Measurements from ENCODE around the gene RYK. TPM values are rescaled to one million over a fixed set of nuclear protein-coding genes. Genes with fewer than 3 reads are reported as not detected.

Gene RYK
- total RNA-seq, 1 experiment from 2014 or later, result 60.6 TPM

- no peaks in the 10 kb centered on the region for H4K20me1 ChIP-seq (ENCODE audit: control insufficient read depth, insufficient read depth, insufficient read length)
- no peak overlapping the region for H2BK20ac ChIP-seq (ENCODE audit: low read depth, low read length, poor library complexity, severe bottlenecking)
- H2BK120ac ChIP-seq (ENCODE audit: low read depth, low read length, poor library complexity, severe bottlenecking), result no peak overlapping the region
- H3K4me2 ChIP-seq (ENCODE audit: insufficient read depth, insufficient read length, low read length), result no peak overlapping the region
- peak overlapping the region in 1 of 3 experiments; percentile 49; a peak in 2 of 7 replicates for H3K27ac Mint-ChIP-seq
- H3K9me3 Mint-ChIP-seq, result peaks cover 0 to 5% of the 10 kb centered on the region in 2 experiments; a peak in 1 of 5 replicates
- H3K27me3 ChIP-seq (ENCODE audit: insufficient read depth, low read length), result no peaks in the 10 kb centered on the region
- H3K79me1 ChIP-seq (ENCODE audit: insufficient read depth, low read depth, low read length, poor library complexity, severe bottlenecking), result no peaks in the 10 kb centered on the region
- no peak overlapping the region for H2BK15ac ChIP-seq (ENCODE audit: low read depth, low read length)
- no peak overlapping the region for H3K4me3 Mint-ChIP-seq
- no peak overlapping the region for H4K91ac ChIP-seq (ENCODE audit: insufficient read length, low read depth, low read length)
- H2AK5ac ChIP-seq (ENCODE audit: insufficient read length, low read length), result no peak overlapping the region
- no peak for DNase-seq
- H4K5ac ChIP-seq (ENCODE audit: insufficient read length, low read depth, low read length), result no peak overlapping the region
- no peak overlapping the region for H3K56ac ChIP-seq (ENCODE audit: insufficient read length, low read depth, low read length)
- H2BK12ac ChIP-seq (ENCODE audit: insufficient read length, low read depth, low read length), result no peak overlapping the region
- peaks cover 0 to 13% (median 9%) of the 10 kb centered on the region in 3 experiments; a peak in 5 of 7 replicates for H3K36me3 Mint-ChIP-seq (ENCODE audit: insufficient read depth in 1 of 3, low read depth in 3 of 3)
- H3K18ac ChIP-seq (ENCODE audit: insufficient read length, low read depth, low read length), result no peak overlapping the region
- H3T11ph ChIP-seq (ENCODE audit: low read length), result no peak overlapping the region
- no peaks in the 10 kb centered on the region; the same call in 1 of the 2 replicates for H3K27me3 Mint-ChIP-seq (ENCODE audit: low read depth)
- H3K23me2 ChIP-seq (ENCODE audit: insufficient read length, low read depth, low read length, poor library complexity, severe bottlenecking), result no peaks in the 10 kb centered on the region
- peaks cover 12 to 13% of the 10 kb centered on the region in 2 experiments for H3K4me1 Mint-ChIP-seq
- no peak overlapping the region for H3K23ac ChIP-seq (ENCODE audit: insufficient read length, low read depth, low read length)
- H3K79me2 ChIP-seq (ENCODE audit: insufficient read depth, low read length), result no peaks in the 10 kb centered on the region
- TF ChIP-seq CTCF (conservative IDR thresholded peaks at IDR 0.05), result no peak
- no peak overlapping the region for H3K27ac ChIP-seq (ENCODE audit: insufficient read length, low read depth, low read length)
- no peak overlapping the region for H2BK5ac ChIP-seq (ENCODE audit: insufficient read length, low read length)
- H4K8ac ChIP-seq (replicated peaks; ENCODE audit: insufficient read length, low read depth, low read length), result no peak overlapping the region
- H2AFZ ChIP-seq (ENCODE audit: low read length), result no peak overlapping the region
- H3K9me3 ChIP-seq (ENCODE audit: control insufficient read depth, low read depth, low read length), result no peaks in the 10 kb centered on the region
- WGBS (ENCODE audit: extremely low coverage, insufficient read length, low lambda C conversion rate), result no CpG with 5 or more reads among the region's 3 CpGs
- no peak overlapping the region for H3K4ac ChIP-seq (ENCODE audit: low read depth, low read length)
- H3K9ac ChIP-seq (ENCODE audit: extremely low read depth, insufficient read length, low read length), result no peak overlapping the region
- H3K14ac ChIP-seq (ENCODE audit: insufficient read depth, low read length), result no peak overlapping the region
- H3K4me1 ChIP-seq (ENCODE audit: insufficient read depth, low read length), result 0 out of 2 replicates have a peak, but pooled peaks cover 3% of the 10 kb centered on the region
Observed at GRCh38 chr3:134147411-134147810, 103.2 kb downstream of the RYK start.
